T-helper 2 cell (primary cell): Measurements from ENCODE around the gene RIMKLA.

Experiments
- DNase-seq, 5 experiments: peaks; one replicate each; pipeline versions ENCODE4 v3.0.0 to v3.0.0-alpha.2; 2012 to 2022
- total RNA-seq, 2 donors: gene quantifications; one replicate each; lab custom pipeline; 2026; lab: John Stamatoyannopoulos, UW

Gene RIMKLA, protein sequence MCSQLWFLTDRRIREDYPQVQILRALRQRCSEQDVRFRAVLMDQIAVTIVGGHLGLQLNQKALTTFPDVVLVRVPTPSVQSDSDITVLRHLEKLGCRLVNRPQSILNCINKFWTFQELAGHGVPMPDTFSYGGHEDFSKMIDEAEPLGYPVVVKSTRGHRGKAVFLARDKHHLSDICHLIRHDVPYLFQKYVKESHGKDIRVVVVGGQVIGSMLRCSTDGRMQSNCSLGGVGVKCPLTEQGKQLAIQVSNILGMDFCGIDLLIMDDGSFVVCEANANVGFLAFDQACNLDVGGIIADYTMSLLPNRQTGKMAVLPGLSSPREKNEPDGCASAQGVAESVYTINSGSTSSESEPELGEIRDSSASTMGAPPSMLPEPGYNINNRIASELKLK
- 0 to 0.47 reads per million in 2 donors for total RNA-seq

DNA sequence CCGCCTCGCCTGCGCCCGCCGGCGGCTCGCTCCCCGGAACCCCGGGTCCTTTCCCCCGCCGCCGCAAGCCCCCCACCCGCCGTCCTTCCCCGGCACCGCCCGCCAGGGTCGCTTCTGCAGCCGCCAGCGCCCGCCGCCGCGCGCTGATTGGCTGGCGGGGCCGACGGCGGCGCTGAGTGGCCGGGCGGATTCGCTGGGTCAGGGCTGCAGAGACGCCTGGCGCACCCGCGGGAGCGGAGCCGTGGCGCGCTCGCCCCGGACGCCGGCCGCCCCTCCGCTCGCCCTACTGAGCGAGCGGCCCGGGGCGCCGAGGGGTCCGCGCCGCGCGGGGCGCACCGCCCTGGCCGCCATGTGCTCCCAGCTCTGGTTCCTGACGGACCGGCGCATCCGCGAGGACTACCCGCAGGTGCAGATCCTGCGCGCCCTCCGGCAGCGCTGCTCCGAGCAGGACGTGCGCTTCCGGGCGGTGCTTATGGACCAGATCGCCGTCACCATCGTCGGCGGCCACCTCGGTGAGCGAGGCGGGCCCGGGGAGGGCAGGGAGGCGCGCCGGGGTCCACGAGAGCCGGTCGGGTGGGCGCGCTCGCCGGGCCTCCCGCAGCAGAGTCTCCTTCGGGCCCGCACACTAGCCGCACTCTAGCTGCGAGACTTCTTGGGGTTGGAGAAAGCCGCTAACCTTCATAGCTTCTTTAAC lies at the start of gene RIMKLA:
RIMKLA (plus strand) TSS at position 207 of the 694 bp plus-strand sequence; CDS start at position 350, 143 bp downstream.
- DNase-seq, result peak; percentile 10 to 55 (median 15)

GRCh38 chr1:42332877-42333276 lies 47.7 kb upstream of the RIMKLA start:
- DNase-seq, result no peak

GRCh38 chr1:42333662-42334239 lies 46.8 kb upstream of the RIMKLA start:
- DNase-seq, result no peak

- peak in 3 of 5 experiments; percentile 2 to 52 (median 25) for DNase-seq
Measured at GRCh38 chr1:42334240-42335049, 46.1 kb upstream of the RIMKLA start.

DNA sequence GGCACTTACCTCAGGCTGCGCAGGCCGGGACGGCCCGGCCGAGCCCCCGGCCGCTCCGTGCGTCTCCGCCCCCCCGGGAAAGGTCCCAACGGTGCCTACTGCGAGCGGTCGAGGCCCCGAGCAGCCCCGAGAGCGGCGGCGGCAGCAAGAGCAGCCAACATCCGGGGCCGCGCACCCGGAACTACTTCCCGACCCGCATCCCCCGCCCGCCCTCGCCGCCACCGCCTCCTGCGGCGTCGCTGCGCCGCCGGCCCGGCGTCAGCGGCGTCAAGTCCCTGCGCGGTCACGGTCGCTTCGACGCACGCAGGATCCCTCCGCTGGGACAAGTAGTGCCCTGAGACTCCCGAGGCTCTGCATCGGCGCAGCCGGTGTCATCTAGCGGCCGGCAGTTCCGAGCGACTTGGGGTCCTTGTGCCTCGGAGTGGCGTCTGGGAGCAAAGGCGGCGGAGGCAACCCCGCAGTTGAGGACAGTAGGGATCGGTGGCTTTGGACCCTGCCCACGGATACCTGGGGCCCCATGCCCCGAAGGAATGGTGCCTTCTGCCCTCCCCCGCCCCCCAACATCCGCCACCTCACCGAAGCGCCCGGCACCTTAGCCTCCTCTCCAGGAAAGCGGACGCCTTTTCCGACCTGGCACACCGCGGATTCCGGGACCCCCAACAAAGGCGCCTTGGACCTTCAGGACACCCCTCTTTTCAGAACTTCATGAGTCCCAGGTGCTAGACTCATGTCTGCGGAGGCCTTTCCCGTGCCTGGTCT lies 45.4 kb upstream of the RIMKLA start, which contains the start of gene FOXJ3:
FOXJ3 (minus strand) TSS at position 186 of the 759 bp plus-strand sequence. CDS start 24,142 bp downstream, outside the sequence.
- peak; percentile 82 to 99 (median 88) for DNase-seq

GRCh38 chr1:42335809-42336518 lies 44.6 kb upstream of the RIMKLA start:
- DNase-seq, result no peak

DNA sequence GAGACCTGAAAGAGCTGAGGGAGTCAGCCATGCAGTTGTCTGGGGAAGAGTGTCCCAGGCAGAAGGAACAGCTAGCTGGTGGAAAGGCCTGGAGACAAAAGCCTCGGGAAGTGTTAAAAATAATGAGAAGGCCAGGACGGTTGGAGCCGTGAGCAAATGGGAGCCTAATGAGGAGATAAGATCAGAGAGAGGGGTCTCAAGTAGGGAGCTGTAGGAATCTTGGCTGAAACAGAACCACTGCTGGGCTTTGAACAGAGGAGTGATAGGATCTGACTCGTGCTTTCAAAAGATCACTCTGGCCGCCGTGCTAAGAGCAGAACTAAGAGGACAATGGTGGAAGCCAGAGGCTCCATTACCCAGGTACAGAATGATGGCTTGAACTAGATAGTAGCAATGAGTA lies 43.6 kb upstream of the RIMKLA start:
- no peak for DNase-seq

GRCh38 chr1:42340093-42340492 lies 40.5 kb upstream of the RIMKLA start:
- DNase-seq, result no peak

DNA sequence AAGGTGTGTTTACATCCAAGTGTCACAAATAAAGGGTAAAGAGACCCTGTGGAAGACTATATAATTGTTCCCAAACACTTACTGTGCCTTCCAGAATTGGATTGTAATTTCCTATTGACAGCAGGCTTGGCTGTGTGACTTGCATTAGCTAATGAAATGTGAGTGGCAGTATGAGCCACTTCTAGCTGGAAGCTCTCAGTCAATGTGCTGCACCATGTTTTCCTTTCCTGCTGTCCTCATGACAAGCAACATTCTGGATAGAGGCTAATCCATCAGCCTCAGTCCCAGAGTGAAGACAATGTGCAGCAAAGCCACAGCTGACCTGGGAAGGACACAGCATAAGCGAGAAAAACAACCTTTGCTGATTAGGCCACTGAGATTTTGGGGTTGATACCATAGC lies 39.7 kb upstream of the RIMKLA start:
- no peak for DNase-seq

GRCh38 chr1:42343049-42343448 lies 37.5 kb upstream of the RIMKLA start:
- no peak for DNase-seq

- peak in 1 of 5 experiments; percentile 6 for DNase-seq
Measured at GRCh38 chr1:42348498-42348897, 32.1 kb upstream of the RIMKLA start.

GRCh38 chr1:42350086-42350485 lies 30.5 kb upstream of the RIMKLA start:
- DNase-seq, result no peak

DNA sequence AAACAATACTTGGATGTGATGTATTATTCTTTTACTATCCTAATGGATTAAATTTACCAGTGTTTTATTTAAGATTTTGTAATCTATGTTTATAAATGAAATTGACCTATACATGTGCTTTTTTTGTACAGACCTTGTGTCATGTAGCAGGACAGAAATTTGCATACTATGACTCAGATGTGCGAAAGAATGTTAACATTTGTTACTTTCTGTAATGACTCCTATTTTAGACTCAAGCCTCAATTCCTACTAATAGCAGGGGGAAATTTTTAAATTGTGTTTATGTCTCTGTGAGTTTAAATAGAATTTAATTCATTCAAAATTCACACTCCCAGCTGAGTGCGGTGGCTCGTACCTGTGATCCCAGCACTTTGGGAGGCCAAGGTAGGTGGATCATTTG lies 21.8 kb upstream of the RIMKLA start:
- no peak for DNase-seq

- no peak for DNase-seq
Measured at GRCh38 chr1:42359466-42359865, 21.1 kb upstream of the RIMKLA start.

DNA sequence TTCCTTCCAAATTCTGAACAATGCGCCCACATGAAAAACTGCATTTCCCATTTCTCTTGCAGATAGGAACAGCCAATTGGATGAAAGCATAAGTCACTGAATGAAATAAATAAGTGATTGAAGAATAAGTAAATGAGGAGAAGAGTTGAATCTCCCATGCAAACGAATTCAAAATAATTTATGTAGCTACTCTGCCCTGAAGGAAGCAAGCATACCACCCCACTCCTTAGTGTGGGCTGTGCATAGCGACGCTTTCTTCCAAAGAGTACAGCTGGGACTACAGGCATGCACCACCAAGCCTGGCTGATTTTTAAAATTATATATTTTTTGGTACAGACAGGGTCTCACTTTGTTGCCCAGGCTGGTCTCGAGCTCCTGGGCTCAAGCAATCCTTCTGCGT lies 16.5 kb upstream of the RIMKLA start:
- no peak for DNase-seq

DNA sequence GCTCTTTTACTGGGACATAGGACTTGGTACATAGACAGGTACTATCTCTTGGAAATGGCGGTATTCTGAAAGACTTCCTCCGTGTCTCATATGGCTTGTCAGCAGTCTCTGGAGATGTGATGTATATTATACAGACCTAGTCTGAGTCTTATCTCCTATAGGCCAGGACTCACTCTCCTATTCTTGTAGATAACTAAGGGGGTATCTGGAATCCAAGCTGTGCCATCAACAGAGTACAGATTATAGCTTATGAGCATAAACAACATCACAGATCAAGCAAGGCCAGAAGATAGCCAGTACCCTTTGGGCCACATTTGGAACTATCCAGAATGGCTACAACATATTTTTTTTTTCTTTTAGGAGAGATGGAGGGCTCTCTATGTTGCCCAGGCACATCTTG lies 16.1 kb upstream of the RIMKLA start:
- no peak for DNase-seq

DNA sequence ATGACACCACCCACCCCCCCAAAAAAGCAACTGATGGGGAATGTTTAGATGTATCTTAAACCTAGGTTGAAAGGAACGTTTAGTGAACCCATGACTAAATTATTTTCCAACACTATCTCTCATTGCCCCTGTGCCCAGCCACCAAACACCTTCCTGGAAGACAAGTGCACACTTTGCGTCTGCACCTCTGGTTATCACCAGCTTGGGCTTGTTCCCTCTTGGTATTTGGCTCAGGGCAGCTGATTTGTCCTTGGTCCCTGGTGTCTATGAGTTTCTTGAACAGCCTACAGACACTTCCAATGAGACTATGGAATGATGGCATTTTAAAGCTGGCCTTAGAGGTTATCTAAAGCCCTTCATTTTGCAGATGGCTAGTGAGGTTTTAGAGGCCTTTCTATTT lies 15.5 kb upstream of the RIMKLA start:
- no peak for DNase-seq

DNA sequence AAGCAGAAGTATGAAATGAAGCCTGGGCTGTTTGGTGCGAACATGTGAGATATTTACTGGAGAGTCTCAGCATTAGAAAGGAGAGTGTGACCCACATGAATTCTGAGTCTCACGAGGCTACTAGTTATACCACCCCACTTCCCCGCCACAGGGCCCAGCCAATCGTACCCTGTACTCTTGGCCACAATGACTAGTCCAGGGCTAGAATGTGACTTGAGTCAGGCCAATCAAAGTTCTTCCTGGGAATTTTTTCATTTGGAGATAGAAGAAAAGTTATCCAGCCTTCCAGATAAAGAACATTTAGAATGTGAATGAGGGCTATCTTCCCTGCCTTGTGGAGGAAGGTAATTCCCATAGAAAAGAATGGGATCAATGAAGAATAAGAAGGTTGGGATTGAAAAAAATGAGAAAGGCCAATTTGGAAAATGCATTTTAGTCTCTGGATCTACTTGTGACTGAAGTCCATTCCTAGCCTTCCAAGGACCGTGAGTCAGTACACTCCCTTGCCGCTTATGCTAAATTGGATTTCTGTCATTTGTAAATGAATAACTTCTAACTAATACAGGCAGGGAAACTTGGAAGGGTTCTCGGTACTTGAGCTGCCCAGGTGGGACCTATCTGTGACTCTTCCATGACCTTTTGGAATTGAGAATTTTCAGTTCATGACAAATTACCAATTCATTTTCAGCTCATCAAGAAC lies 12.3 kb upstream of the RIMKLA start:
- no peak for DNase-seq

DNA sequence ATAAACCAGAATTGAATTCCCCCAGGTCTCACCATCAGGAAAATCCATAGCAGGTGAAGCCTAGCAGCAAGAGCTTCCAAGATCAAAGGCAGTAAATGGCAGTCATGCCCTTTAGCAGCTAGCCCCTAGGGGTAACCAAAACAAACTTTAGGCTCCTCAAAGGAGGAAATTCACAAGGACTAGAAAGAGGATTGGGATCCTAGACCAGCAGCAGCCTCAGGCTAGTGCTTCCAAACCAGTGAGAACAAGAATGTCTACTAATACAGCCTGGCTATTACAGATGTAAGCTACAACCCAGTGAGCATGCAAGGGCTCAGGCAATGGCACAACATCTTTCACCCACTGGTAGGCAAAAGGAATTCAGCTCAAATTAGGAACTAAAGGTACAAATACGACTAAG lies 11.1 kb upstream of the RIMKLA start:
- no peak for DNase-seq

DNA sequence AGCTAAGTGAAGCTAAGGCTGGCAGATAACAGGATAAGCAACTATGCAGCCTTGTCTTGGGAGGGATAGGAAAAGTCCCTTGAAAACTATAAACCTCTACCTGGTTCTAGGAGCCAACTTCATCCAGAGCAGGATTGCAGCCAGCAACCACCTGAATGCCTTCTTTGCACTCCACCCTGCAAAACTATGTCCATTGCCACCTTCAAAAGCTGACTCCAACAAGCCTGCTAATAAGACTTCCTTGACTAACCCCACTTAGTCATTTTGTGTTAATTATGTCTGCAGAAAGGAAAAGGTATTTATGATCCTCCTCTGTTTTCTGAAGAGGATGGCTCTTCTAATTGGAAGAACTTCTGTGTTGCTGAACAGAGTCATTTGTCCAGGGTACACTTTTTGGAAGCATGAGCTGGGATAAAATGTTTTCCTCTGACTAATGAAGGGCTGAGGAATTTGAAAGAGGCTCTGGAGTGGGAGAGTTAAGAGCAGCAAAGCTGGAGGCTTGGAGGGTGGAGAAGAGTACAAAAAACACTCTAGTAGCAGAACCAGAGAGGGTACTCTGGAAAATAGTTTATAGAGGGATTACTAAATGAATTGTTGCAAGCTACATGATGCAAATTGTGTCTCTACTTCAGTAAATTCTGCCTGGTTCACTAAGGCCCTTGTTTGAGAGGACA lies 9.6 kb upstream of the RIMKLA start:
- DNase-seq, result no peak
